ENCODE results near the gene KRT3.
"Not testable (repeated sequence)": the region's sequence is repeated elsewhere in the genome, so short reads cannot be mapped to it uniquely, and the experiment has no call there.

Gene KRT3

DNA sequence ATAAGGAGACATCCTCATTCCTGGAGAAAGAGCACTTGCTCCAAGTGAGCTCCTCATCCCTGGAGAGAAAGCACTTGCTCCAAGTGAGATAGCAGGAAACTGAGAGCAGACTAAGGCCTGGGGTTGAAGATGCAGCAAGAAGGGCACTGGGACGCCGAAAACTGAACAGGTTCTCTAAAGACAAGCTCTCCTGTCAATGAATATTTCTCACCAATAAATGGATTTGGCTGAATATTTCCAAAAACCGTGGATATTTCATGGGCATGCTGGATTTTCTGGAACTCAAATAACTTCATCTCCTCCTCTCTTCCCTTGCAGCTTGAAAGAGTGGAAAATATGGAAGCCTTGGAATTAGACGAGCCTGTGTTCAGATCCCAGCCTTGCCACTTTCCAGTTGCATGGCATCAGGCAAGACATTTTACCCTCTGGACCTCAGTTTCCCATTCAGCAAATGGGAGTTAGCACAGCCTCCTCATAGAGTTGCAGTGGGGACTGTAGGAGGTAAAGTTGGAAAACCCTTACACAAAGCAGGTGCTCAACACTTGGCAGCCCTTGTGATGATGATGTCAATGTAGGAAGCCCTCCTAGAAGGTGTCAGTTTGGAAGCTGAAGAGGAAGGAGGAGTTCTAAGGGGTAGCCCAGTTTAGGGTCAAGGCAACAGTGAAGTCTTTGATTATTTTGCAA is 14.4 kb downstream of the KRT3 start:
- no peak for DNase-seq (ENCODE audit: low read depth in 3 of 3)

- no peak for DNase-seq (ENCODE audit: low read depth in 3 of 3)
Observed at GRCh38 chr12:52779914-52780313, 16.0 kb downstream of the KRT3 start.

DNA sequence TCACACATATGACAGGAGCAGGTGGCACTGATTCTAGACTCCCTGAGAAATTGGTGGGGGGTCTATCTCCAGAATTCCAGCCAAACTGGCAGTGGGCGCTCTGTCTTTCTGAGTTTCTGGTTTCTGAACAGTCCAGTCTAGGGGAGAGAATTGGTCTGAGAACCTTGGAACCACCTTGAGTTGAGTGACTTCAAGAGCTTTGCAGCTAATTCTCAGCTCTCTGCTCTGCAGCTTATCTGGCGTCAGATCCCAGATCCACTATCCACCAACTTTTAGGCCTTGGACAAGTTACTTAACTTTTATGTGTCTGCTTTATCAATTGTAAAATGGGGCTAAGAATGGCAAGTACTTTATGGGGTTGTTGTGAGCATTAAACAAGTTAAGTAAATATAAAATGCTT is 17.1 kb downstream of the KRT3 start:
- no peak for DNase-seq (ENCODE audit: low read depth in 3 of 3)

GRCh38 chr12:52777566-52777965 is 18.4 kb downstream of the KRT3 start:
- no peak for DNase-seq (ENCODE audit: low read depth in 3 of 3)

- DNase-seq (ENCODE audit: low read depth in 3 of 3) = no peak
Observed at GRCh38 chr12:52776913-52777395, 19.0 kb downstream of the KRT3 start, which contains the start of gene KRT76. Gene KRT76, minus strand, starts transcription at chr12:52777345. Its CDS starts 54 bp downstream, at chr12:52777291.

- DNase-seq (ENCODE audit: low read depth in 3 of 3) = no peak
Observed at GRCh38 chr12:52776435-52776834, 19.5 kb downstream of the KRT3 start.

GRCh38 chr12:52774629-52775250 is 21.2 kb downstream of the KRT3 start:
- DNase-seq (ENCODE audit: low read depth in 3 of 3) = no peak

DNA sequence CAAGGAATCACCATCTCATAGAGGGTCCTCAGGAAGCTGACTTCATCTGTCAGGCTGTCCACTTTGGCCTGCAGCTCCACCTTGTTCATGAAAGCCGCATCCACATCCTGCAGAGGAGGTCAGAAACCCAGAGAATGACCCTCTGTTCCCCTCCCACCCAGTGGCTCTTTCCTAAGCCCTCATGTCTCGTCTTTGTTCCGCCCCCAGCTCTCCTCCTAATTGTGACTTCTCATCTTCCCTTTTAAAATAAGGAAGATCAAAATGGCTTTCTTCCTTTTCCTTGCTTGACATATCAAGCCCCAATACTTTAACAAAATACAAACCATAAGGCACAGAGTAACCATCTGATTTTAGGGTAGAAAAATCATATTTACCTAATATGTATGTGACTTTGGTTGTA is 23.1 kb downstream of the KRT3 start:
- no peak for DNase-seq (ENCODE audit: low read depth in 3 of 3)

GRCh38 chr12:52772188-52772587 is 23.7 kb downstream of the KRT3 start:
- DNase-seq (ENCODE audit: low read depth in 3 of 3) = no peak

DNA sequence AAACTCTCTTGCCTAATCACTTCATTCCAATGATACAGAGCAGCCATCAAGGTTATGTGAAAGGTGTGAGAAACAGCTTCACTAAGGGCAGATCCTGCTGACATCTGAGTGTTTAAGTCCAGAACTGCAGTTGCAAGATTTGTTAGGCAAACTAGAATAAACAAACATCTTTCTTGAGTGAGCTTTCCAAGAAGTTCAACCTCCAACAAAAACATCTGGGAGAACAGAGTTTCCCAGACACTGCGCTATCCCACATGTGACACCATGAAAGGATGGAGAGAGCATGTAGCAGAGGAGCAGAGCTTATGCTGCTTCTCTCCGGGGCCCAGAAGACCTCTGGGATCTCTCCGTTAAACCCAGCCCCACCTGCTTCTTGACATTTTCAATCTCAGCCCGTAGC is 24.4 kb downstream of the KRT3 start:
- no peak for DNase-seq (ENCODE audit: low read depth in 3 of 3)

GRCh38 chr12:52771088-52771487 is 24.8 kb downstream of the KRT3 start:
- no peak for DNase-seq (ENCODE audit: low read depth in 3 of 3)

- DNase-seq (ENCODE audit: low read depth in 3 of 3) = no peak
Observed at GRCh38 chr12:52769946-52770345, 26.0 kb downstream of the KRT3 start.

DNA sequence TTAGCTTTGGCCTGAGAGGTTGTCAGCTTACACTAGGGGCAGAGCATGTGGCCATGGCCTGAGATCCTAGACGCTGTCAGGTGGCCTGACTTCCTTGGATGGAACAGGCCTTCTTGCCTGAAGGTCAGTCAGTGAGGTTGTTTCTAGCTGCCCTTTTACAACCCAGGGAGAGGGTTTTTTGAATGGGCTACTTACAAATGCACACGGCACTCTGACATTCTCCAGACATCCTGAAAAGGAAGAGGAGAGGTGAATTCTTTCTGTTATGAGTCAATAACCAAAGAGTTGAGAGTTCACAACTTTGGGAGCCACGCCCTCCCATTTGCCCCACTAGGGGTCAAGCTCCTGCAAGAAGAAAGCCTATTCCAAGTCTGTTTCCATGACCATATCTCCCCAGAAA is 26.6 kb downstream of the KRT3 start:
- no peak for DNase-seq (ENCODE audit: low read depth in 3 of 3)

DNA sequence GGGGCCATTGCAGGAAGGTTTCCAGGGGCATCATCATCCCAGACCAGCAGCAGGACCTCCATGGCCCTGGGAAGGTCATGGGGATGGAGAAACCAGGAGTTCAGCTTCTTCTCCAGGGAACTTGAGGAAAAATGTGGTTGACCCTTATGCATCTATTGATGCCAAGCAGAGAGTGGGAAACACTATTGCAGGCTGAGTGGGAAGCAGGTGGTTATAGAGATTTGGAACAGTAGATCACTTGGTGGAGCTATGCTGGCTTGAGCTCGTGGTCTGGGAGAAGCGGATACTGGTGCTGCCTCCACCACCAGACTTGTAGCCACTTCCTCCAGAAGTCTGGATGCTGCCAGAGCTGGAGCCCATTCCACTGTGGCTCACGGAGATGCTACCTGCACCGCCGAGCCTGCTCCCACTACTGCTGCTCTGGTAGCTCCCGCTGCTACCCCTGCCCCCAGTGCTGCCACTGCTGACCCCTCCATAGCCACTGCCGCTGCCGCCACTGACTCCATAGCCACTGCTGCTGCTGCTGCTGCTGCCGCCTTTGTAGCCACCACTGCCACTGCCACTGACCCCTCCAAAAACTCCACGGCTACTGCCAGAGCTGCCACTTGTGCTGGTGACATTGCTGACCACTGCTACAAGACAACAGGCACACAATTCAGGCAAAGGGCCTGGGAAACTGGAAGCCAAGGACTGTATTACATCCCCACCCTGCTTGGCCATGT is 27.3 kb downstream of the KRT3 start:
- no peak for DNase-seq (ENCODE audit: low read depth in 3 of 3)

GRCh38 chr12:52767427-52767826 is 28.5 kb downstream of the KRT3 start:
- DNase-seq (ENCODE audit: low read depth in 3 of 3) = no peak

GRCh38 chr12:52767020-52767379 is 28.9 kb downstream of the KRT3 start:
- no peak for DNase-seq (ENCODE audit: low read depth in 3 of 3)

DNA sequence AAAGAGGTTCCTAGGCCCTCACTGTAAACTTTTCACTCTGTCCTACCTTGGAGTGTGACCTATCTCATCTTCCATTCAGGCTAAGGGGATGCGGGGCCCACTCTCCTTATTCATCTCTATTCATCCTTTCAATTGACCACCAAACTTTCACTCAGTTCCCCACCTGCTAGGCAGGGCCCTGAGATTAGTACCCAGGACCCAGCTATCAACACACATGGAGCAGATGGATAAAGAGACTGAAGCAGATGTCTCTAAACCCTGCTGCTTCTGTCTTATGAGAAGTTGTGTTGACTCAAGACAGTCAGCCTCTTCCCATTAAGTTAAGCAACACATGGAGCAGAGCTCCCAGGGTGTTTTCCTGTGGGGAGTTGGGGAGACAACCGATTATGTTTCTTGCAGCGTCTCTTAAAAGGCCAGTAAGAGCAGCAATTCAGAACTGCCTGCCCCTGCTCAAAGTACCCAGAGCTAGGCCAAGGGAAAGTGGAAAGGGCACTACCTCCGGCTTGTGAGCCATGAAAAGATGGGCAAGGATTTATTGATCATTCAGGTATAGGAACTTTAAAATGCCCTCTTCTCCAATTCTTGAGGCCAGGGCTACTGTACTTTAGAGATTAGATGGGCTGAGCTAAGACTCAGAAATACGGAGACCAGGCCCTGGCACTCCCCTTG is 29.4 kb downstream of the KRT3 start:
- DNase-seq (ENCODE audit: low read depth in 3 of 3) = no peak

DNA sequence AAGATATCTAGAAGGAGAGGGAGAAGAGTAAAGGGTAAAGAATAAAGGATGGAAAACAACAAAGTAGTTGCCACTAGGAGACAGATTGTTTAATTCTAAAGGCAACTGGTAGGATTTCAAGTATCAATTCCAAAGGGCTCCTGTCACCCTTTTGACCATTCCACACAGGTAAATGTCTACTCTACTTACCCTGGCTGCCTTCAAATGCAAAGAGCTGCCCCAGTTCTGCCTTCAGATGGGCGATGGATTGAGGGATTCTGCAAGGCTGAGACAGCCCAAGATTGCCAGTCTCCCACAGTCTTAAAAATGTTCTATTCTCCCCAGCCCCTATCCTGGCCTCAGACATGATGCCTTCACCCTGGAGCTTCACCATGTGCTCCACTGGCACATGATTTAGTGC is 30.2 kb downstream of the KRT3 start:
- no peak for DNase-seq (ENCODE audit: low read depth in 3 of 3)

DNA sequence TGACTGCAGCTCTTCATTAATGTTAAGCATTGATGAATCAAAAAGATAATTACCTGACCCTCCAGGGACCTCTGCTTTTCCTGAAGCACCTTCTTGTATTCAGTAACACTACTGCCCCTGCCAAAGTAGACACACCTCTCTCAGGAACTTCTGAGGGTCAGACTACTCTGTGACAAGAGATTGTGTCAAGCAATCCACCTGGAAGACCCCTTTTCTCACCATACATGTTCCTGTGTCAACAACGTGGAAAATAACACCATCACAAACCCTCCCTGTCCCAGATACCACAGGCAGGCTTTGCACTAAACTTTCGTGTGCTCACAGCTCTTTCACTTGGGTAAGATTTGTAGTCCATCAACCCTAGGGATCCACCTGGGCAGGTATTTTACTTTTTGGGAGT is 31.9 kb downstream of the KRT3 start:
- DNase-seq (ENCODE audit: low read depth in 3 of 3) = no peak

- DNase-seq (ENCODE audit: low read depth in 3 of 3) = no peak
Observed at GRCh38 chr12:52763036-52763659, 32.8 kb downstream of the KRT3 start.

DNA sequence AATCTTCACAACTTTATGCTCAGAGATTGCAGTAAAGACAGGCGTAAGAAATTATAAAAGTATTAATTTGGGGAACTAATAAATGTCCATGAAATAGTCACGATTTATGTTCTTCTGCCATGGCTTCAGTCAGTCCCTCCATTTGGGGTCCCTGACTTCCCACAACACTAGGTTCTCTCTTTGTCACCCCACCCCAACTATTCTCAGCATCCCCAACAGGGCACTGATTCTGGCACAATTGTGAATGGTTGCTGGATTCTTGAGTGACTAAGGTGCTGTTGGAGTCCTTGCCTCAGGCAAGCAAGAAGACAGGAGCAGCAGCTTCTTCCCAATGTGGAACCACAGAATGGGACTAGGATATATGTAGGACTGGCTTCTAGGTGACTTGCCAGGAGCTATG is 34.1 kb downstream of the KRT3 start:
- no peak for DNase-seq (ENCODE audit: low read depth in 3 of 3)

DNA sequence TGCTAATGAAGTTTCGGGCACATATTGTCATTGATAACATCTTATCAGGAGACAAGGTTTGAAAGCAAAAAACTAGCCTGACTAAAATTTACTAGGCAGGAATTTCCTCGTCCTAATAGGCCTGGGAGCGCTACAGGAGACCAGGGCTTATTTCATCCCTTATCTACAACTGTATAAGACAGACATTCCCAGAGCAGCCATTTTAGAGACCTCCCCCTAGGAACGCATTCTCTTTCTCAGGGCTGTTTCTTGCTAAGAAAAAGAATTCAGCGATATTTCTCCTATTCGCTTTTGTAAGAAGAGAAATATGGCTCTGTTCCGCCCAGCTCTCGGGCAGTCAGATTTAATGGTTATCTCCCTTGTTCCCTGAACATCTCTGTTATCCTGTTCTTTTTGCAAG is 34.7 kb downstream of the KRT3 start:
- DNase-seq (ENCODE audit: low read depth in 3 of 3) = not testable (repeated sequence)

Data from stimulated activated CD4-positive, alpha-beta T cell treated with anti-CD3 and anti-CD28 coated beads, TNF-alpha, amount 100 ng/mL, for 48 hours (primary cell).